GM19397 (cell line): Measurements from ENCODE around the gene POLA2.
"Not testable (repeated sequence)": the region's sequence is repeated elsewhere in the genome, so short reads cannot be mapped to it uniquely, and the experiment has no call there.

Experiments
- ATAC-seq: cut with Tn5 transposase; IDR thresholded peaks from one replicate; pipeline ENCODE4 v1.9.1; 2021; ENCODE audit warnings: mild to moderate bottlenecking, moderate library complexity; ENCODE audit not compliant: unreplicated experiment

Gene POLA2, protein sequence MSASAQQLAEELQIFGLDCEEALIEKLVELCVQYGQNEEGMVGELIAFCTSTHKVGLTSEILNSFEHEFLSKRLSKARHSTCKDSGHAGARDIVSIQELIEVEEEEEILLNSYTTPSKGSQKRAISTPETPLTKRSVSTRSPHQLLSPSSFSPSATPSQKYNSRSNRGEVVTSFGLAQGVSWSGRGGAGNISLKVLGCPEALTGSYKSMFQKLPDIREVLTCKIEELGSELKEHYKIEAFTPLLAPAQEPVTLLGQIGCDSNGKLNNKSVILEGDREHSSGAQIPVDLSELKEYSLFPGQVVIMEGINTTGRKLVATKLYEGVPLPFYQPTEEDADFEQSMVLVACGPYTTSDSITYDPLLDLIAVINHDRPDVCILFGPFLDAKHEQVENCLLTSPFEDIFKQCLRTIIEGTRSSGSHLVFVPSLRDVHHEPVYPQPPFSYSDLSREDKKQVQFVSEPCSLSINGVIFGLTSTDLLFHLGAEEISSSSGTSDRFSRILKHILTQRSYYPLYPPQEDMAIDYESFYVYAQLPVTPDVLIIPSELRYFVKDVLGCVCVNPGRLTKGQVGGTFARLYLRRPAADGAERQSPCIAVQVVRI

DNA sequence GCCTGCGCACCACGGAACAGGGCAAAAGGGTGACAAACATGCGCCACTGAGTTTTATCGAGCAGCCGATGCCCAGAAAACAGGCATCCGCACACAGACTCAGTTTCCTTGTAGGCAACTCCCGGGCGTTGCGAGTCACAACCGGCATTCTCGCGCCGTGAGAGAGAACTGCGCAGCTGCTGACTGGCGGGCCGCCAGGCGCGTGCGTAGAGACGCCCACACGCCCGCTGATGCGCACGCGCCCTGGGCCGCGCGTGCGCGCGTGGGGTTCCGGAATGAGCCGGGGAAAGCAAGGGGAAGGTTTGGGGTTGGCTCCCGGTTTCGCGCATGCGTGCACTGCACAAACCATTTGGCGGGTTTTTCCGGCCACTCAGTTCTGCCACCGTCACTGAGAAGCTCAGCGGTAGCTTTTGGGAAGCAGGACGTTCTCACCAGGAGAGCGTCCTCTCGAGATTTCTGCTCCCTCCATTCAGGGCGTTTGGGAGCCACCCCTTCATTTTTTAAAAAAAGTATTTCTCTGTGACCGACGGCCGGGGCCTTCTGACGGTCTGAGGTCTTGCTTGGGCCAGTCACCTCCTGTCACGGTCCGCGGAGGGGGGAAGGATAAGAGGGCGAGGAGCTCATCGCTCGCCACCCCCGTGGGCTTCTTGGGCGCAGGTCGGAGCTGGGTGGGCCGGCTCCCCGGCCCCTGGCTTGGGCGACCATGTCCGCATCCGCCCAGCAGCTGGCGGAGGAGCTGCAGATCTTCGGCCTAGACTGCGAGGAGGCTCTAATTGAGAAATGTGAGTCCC, at the start of gene POLA2:
TSS of gene POLA2 (plus strand) at position 372 of the 790 bp plus-strand sequence. CDS start at position 703, 331 bp downstream.
- peak; percentile 80 for ATAC-seq

DNA sequence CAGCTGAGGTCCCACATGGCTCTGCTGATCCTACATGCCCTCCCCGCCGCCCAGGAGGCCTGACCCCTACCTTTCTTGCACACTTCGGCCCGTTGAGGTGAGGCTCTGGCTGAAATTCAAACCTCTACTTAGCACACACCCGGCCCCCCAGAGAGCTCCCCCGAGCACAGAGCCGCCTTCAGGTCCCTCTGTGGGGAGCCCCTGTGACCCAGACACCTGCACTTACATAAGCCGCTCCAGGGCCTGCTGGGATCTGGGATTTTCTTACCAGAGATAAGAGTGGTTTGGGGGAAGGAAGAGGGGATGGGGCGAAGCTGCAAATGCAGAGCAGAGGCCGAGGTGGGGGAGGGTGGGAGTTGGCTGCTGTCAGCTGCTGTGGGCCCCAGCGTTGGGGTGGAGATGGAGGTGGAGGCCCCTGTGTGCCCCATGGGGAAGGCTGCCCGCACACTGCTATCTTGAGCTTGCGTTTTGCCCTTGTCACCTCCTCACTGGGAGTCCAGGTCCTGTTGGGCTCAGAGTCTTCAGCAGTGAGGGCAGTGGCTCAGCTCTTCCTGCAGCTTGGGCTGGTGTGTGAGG, 49.4 kb upstream of the POLA2 start:
- ATAC-seq: no peak

DNA sequence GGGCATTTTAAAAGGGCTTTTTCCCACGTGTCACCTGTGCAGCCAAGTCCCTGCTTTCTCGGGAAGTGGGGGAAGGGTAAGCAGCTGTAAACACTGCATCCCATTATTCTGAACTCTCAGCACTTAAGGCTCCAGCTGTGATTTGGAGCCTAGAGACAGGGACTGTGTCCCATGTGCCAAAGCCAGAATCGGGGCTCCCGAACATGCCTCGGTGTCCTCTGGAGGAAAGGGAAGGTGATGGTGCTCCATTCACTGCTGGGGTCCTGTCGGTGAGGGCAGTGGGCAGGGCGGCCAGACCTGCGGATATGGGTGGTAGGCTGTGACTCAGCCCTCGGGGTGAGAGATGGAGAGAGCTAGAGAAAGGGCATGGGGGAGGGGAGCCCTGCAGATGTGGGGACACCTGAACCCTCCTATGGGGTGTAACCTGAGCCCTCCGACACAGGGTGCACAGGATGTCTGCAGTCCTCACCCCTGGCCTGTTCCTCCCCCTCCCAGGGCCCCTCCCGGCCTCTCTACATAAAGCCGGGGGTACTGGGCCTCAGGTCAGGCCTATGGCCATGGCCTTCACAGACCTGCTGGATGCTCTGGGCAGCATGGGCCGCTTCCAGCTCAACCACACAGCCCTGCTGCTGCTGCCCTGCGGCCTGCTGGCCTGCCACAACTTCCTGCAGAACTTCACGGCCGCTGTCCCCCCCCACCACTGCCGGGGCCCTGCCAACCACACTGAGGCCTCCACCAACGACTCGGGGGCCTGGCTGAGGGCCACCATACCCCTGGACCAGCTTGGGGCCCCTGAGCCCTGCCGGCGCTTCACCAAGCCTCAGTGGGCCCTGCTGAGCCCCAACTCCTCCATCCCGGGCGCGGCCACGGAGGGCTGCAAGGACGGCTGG, 48.2 kb upstream of the POLA2 start:
- no peak for ATAC-seq

DNA sequence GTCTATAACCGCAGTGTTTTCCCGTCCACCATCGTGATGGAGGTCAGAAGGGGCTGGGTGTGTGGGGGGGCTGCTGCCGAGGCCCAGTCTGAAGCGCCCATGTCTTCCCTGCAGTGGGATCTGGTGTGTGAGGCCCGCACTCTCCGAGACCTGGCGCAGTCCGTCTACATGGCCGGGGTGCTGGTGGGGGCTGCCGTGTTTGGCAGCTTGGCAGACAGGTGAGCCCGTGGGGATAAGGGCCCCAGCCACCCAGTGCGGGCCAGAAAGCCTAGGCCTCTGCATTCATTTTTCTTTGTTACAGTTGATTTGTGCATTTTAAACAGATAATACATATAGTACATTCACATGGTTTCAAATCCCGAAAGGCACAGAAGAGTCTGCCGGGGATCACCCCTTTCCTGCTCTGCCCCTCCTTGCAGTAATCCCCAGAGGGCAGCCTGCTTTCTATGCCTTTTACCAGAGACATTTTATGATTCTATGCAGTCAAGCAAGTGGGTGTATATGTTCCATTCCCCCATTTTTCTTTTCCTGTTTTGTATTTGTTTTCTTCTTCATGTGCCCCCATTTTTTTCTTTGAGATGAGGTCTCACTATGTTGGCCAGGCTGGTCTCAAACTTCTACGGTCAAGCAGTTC, 47.4 kb upstream of the POLA2 start:
- ATAC-seq: no peak

DNA sequence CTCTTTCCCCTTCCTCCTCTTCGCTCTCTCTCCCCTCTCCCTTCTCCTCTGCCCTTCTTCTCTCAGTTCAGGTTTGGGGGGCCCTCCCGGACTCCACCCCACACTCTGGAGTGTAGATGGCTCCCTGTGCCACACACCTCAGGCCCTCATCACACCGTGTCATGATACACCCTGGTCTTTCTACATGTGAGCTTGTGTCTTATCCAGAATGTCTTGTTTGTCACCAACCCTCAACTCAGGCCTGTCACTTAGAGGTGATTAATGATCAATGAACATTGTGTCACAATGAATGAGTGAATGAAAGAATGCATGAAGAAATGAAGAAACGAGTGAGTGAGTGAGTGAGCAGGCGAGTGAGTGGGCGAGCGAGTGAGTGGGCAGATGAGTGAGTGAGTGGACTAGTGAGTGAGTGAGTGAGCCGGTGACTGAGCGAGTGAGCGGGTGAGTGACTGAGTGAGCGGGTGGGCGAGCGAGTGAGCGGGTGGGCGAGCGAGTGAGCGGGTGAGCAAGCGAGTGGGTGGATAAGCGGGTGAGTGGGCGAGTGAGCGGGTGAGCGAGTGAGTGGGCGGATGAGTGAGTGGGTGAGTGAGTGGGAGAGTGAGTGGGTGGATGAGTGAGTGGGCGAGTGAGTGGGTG, 46.2 kb upstream of the POLA2 start:
- ATAC-seq: no peak

DNA sequence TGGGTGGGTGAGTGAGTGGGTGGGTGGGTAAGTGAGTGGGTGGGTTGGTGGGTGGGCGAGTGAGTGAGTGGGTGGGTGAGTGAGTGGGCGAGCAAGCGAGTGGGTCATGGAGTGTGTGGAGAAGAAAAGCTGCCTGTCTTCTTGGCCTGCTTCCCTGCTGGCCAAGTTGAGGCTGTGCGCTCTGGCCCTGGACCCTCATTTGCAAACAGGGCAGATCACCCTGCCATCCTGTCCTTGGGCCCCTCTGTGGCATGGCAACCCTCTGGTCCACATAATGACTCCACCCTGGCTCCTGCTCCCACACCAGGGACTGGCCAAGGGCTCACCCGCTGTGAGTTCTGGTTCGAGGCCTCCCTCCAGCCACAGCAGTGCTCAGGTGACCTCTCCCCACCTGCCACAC, 44.9 kb upstream of the POLA2 start:
- no peak for ATAC-seq

DNA sequence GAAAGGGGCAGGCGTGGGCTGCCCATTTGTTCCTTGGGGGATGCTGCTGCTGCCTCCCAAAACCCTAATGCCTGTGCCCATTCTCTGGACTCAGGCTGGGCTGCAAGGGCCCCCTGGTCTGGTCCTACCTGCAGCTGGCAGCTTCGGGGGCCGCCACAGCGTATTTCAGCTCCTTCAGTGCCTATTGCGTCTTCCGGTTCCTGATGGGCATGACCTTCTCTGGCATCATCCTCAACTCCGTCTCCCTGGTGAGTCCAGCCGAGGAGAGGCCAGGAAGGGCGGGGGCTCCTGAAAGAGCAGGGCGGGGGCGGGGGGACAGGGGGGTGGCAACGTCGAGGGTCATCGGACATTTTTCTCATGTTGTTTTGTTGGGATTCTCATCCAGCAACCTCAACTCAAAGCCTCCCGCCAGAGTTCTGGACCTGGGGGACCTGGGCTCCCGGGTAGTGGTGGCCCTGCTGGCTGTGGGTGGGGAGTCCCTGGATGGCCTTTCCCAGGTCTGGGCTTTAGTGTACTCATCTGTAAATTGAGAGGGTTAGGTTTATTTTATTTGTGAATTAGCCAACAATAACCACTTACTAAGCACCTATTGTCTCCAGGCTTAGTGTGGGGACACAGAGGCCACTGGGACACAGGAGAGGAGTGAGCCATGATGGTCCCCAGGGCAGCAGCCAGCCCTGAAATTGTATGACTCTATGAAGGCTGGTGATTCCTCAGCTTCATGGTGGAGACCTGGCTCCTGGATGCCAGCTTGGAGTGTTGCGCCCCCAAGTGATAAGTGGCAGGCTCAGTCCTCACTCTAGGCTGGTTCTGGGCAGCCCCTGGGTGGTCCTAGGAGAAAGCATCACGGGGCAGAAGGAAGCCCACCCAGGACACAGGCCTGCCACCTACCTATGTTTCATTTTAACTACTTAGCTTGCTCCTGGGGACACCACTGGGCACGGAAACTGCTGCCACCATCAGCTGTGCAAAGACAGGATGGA, 44.0 kb upstream of the POLA2 start:
- no peak for ATAC-seq

DNA sequence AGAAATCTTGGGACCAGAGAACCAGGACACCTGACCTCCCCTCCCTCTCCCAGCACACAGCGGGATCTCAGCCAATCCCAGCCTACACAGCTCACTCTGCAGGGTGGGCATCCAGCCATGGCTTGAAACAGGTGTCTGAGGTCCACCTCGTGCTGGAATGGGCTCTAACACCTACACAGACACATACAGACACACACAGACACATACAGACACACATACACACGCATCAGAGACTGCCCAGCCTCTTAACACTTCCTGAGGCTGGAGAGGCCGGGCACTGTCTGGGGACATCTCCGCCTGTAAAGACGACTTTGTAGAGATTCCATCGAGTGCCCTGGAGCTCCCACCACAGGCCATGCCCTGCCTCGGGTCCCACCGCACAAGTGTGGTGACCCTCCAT, 43.3 kb upstream of the POLA2 start:
- no peak for ATAC-seq

DNA sequence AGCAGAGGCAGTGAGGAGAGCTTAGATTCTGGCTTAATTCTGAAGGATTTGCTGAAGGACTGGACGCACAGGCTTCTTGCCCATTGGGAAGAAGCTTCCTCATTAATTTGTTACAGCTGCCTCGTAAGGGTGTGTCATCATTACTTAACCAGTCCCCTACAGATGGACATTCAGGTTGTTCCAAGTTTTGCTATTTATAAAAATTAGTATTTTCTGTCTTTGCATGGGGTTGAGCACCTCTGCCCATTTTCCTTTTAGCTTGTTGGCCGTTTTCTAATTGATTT, 41.9 kb upstream of the POLA2 start:
- ATAC-seq: no peak

DNA sequence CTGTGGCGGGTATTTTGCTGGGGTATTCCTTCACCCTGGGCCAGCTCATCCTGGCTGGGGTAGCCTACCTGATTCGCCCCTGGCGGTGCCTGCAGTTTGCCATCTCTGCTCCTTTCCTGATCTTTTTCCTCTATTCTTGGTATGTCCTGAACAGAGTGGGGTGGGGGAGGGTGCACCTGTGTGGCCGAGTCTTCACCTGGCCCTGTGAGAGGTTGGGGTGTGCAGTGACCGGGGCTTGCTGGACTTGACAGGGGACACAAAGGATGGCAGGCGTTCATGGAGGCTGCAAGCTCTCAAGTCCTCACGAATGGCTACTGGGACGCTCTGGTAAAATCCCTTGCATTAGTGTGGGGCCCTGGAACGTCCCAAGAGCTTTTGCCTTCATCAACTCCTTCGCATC, 40.7 kb upstream of the POLA2 start:
- ATAC-seq: no peak

DNA sequence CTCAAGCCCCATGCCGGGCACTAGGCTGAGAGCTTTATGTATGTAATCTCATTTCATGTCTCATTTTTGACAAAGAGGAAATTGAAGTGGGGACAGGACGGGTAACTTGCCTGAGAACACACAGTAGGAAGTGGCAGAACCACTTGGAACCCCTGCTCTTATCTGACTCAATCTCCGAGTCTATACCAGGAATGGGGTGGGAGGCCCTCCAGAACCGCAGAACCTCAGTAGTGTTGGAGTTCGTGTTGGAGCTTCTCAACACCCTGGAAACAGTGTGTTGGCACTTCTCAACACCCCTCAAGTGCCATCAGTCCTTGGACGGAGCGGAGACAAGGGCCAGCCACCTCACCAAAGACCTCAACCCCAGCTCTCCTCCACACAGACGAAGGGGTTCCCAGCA, 38.8 kb upstream of the POLA2 start:
- no peak for ATAC-seq

DNA sequence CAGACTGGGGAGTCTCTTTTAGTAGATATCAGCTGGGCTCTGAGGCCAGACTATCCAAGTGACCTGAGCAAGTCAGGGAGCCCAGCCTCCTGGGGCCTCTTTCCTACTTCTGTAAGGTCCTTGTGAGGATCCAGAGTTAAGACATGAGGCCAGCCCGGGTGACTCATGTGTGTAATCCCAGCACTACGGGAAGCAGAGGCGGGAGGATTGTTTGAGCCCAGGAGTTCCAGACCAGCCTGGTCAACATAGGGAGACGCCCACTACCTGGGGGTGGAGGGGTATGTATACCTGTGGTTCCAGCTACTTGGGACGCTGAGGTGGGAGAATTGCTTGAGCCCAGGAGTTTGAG, 36.9 kb upstream of the POLA2 start:
- ATAC-seq: no peak

DNA sequence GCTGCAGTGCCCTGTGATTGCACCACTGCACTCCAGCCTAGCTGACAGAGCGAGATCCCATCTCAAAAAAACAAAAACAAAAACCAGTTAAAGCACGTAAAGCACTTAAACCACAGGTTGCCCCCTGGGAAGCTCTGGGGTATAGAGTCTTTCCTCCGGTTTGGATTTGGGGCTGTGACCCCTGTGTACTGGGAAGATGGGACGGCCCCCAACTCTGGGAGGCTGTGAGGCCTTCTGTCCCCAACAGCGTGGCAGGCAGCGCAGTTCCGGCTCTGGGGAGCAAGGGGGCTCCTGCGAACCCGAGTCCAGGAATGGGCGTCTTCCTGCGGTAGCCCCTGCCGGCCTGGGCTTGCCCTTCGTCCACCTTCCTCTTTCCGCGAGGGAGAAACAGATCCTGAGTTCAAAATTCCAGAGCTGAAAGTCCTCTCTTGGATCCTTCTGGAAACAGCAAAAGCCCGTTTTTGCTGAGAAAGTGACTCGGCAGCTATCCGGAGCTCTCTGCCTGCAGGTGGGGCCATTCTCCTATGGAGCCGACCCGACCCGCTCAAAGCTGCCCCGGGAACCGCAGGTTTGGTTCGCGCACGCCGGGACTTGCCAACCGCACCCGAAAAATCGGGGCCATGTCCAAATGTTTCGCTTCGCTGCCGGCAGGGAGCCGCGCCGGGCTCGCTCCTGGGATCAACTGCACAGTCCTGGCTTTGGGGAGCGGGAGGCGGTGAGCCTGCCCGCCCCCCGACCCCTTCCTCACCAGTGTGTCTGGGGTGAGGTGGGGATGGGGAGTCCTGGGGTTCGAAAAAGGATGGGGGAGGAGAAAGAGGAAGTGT, 36.3 kb upstream of the POLA2 start:
- no peak for ATAC-seq

DNA sequence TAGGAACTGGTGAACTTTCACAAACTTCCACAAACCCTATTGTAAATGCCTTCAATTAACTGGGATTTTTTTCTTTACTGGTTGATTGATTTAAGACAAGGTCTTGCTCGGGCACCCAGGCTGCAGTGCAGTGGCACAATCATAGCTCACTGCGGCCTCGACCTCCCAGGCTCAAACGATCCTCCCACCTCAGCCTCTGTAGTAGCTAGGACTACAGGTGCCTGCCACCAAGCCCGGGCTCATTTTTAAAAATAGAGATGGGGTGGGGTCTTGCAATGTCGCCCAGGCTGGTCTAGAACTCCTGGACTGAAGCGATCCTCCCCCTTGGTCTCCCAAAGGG, 35.7 kb upstream of the POLA2 start:
- ATAC-seq: no peak

DNA sequence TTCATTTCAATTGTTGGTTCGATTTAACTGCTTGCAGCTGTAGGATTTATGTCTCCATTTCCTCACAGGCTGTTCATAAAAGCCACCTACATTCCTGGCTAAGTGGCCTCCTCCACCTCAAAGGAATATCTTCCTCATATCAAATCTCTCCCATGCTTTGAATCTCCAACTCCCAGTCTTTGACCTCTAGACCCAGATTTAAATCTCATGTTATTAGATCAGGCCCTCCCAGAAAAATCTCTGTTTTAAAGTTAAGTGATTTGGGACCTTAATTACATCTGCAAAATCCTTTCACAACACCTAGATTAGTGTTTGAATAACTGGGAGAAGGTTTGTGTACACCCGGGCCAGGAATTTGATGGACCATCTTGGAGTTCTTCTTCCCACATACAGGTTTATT, 33.9 kb upstream of the POLA2 start:
- ATAC-seq: no peak

DNA sequence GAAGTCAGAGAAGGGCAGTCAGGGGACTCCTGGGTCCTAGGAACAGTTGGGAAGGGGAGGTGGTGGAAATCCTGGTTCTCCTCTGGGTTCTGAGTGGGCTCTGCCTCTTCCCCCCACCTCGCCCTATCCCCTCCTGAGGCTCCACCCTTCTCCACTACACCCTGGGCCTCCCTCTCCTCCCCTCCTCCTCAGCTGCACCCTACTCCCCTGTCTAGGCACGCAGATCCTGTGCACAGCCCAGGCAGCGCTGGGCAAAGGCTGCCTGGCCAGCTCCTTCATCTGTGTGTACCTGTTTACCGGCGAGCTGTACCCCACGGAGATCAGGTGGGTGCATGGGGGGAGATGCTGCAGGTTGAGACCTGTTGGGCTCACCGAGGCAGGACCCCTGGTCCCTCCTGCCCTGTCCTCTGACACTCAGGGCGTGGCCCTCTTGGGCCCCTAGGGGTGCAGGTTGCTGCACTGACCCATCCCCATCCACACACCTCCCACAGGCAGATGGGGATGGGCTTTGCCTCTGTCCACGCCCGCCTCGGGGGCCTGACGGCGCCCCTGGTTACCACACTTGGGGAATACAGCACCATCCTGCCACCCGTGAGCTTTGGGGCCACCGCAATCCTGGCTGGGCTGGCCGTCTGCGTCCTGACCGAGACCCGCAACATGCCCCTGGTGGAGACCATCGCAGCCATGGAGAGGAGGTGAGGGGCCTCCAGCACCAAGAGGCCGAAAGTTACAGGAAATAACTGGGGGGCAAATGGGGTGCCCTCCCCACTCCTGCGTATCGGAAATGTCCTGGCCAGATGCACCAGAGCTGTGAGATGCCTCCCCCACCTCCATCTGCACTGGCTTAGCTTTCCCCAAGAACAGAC, 25.3 kb upstream of the POLA2 start:
- ATAC-seq: no peak

DNA sequence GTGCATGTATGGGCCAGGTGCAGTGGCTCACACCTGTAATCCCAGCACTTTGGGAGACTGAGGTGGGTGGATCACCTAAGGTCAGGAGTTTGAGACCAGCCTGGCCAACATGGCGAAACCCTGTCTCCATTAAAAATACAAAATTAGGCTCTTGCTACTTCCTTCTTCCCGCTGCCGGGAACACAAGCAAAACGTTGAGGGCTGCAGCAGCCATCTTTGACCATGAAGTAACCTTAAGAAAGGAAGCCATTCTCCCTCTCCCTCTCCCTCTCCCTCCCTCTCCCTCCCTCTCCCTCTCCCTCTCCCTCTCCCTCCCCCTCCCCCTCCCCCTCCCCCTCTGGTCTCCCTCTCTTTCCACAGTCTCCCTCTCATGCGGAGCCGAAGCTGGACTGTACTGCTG, 23.5 kb upstream of the POLA2 start:
- not testable (repeated sequence) for ATAC-seq
